Measurements from ENCODE around the gene C6orf132.

GRCh38 chr6:42150254-42150653 lies 7.8 kb upstream of the C6orf132 start:
- TF ChIP-seq CTCF (IDR thresholded peaks at IDR 0.05) (no peak), POLR2A (IDR thresholded peaks at IDR 0.05) (no peak)

All from adrenal gland (tissue), 5 donors.